IMR-90 (cell line): Measurements from ENCODE around the gene MAGI3.

Experiments
- CEBPB ChIP-seq: IDR thresholded peaks from 2 replicates; pipeline ENCODE4 v1.6.1; 2012; ENCODE audit warnings: low read depth, low read length, improper control_type of control experiment
- CTCF ChIP-seq: conservative IDR thresholded peaks from 2 replicates; pipeline ENCODE4 v1.5.1; 2012; ENCODE audit warnings: mild to moderate bottlenecking, low read depth, low read length, improper control_type of control experiment
- FOS ChIP-seq: fragments of 150-350 bp; IDR thresholded peaks from 2 replicates; pipeline ENCODE4 v1.6.1; 2016; ENCODE audit warnings: low read depth, low read length
- MAZ ChIP-seq: IDR thresholded peaks from 2 replicates; pipeline ENCODE4 v1.6.1; 2012; ENCODE audit warnings: low read depth, mild to moderate bottlenecking, low read length, improper control_type of control experiment, moderate library complexity, borderline replicate concordance
- MXI1 ChIP-seq: IDR thresholded peaks from 2 replicates; pipeline ENCODE4 v1.6.1; 2012; ENCODE audit warnings: low read depth, mild to moderate bottlenecking, low read length, moderate library complexity, borderline replicate concordance
- POLR2A ChIP-seq: IDR thresholded peaks from 2 replicates; pipeline ENCODE4 v1.6.1; 2012; ENCODE audit warnings: mild to moderate bottlenecking, low read depth, low read length
- RCOR1 ChIP-seq: IDR thresholded peaks from 2 replicates; pipeline ENCODE4 v1.6.1; 2012; ENCODE audit warnings: mild to moderate bottlenecking, low read length, improper control_type of control experiment; ENCODE audit not compliant: insufficient replicate concordance
- RFX5 ChIP-seq: IDR thresholded peaks from 2 replicates; pipeline ENCODE4 v1.8.0; 2012; ENCODE audit warnings: low read depth, mild to moderate bottlenecking, low read length, moderate library complexity
- SMC3 ChIP-seq: fragments of 150-350 bp; IDR thresholded peaks from 2 replicates; pipeline ENCODE4 v1.6.1; 2016; ENCODE audit warnings: low read depth, mild to moderate bottlenecking, antibody characterized with exemption, low read length, moderate library complexity

DNA sequence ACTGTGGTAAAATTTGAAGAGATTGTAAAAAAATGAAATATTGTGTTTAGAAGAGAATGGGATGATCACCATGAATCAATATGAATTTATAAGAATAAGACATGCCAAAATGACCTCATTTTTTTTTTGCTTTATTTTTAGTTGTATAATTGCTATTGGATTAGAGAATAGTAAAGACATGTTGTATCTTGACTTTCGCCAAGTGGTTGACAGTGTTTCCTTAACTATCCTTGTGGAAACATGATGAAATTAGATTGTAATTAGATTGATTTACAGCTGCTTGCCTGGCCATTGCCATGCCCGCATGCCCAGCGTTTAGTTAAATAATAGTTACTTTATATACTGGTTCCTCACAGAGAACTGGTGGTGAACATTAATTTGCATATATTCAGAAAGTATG, 154.9 kb downstream of the MAGI3 start:
- TF ChIP-seq POLR2A, result no peak
- no peak for TF ChIP-seq CTCF
- TF ChIP-seq SMC3, result no peak
- TF ChIP-seq RCOR1, result no peak
- no peak for TF ChIP-seq MAZ
- no peak for TF ChIP-seq CEBPB
- no peak for TF ChIP-seq RFX5
- no peak for TF ChIP-seq MXI1
- TF ChIP-seq FOS, result no peak
